ENCODE data around the gene ITGB6. TPM values are rescaled to one million over a fixed set of nuclear protein-coding genes. Genes with fewer than 3 reads are reported as not detected.
A peak's percentile ranks its signal among the peaks of the same experiment; 100 is the strongest.

The ITGB6 gene
- total RNA-seq, 4 donors from 2014 or later, result 11.1 to 17.2 (median 13.4) TPM

GRCh38 chr2:160092445-160092844, 107.6 kb downstream of the ITGB6 start:
- no peak overlapping the region for H3K27ac ChIP-seq
- no peaks in the 10 kb centered on the region for H3K27me3 ChIP-seq
- H3K36me3 ChIP-seq, result no peaks in the 10 kb centered on the region
- H3K4me1 ChIP-seq, result no peaks in the 10 kb centered on the region
- 94 to 98% methylated on average over 3 of the region's 4 CpGs for WGBS, 2 donors
- TF ChIP-seq, protein P1, sequence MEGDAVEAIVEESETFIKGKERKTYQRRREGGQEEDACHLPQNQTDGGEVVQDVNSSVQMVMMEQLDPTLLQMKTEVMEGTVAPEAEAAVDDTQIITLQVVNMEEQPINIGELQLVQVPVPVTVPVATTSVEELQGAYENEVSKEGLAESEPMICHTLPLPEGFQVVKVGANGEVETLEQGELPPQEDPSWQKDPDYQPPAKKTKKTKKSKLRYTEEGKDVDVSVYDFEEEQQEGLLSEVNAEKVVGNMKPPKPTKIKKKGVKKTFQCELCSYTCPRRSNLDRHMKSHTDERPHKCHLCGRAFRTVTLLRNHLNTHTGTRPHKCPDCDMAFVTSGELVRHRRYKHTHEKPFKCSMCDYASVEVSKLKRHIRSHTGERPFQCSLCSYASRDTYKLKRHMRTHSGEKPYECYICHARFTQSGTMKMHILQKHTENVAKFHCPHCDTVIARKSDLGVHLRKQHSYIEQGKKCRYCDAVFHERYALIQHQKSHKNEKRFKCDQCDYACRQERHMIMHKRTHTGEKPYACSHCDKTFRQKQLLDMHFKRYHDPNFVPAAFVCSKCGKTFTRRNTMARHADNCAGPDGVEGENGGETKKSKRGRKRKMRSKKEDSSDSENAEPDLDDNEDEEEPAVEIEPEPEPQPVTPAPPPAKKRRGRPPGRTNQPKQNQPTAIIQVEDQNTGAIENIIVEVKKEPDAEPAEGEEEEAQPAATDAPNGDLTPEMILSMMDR (IDR thresholded peaks at IDR 0.05), result no peak
- TF ChIP-seq POLR2A (IDR thresholded peaks at IDR 0.05), result no peak
- intact Hi-C loops (cut with DNase I), result no loop called here
- H3K9me3 ChIP-seq, result no peaks in the 10 kb centered on the region
- DNase-seq, result no peak
- H3K4me3 ChIP-seq (replicated peaks in 1 of 3), result no peak overlapping the region

DNA sequence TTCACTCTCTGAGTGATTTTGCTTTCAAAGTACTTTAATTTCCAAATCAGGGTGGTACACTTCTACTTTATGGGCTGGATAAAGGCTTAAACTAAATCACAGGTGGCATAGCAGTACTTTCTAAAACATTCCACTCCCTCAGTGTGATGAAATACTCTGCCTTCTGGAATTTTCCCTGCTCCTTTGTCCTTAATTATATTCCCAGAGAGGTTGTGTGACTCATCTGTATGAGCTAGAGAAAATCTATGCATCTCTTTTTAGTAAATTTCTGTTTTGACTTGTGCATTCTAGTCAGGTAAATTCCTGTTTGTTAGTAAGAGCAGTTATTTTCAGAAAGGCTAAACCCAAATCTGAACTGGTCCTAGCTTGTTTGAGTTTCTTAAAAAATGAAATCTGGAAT, 108.7 kb downstream of the ITGB6 start:
- H3K4me1 ChIP-seq, result no peaks in the 10 kb centered on the region
- no peaks in the 10 kb centered on the region for H3K9me3 ChIP-seq
- H3K27me3 ChIP-seq, result no peaks in the 10 kb centered on the region
- H3K27ac ChIP-seq, result no peak overlapping the region
- H3K36me3 ChIP-seq, result no peaks in the 10 kb centered on the region
- no peak for DNase-seq
- no peak for TF ChIP-seq POLR2A (IDR thresholded peaks at IDR 0.05)
- TF ChIP-seq, protein P1 (IDR thresholded peaks at IDR 0.05), result no peak
- intact Hi-C loops (cut with DNase I), result no loop called here
- H3K4me3 ChIP-seq (replicated peaks in 1 of 3), result no peak overlapping the region

- 74 to 78% methylated on average over 4 of the region's 4 CpGs for WGBS, 2 donors
- Histone ChIP-seq H3K36me3 (no peaks in the 10 kb centered on the region), H3K4me1 (no peaks in the 10 kb centered on the region), H3K9me3 (no peaks in the 10 kb centered on the region), H3K27ac (no peak overlapping the region), H3K27me3 (no peaks in the 10 kb centered on the region), H3K4me3 (replicated peaks in 1 of 3) (no peak overlapping the region)
- DNase-seq, result no peak
- intact Hi-C loops (cut with DNase I), result no loop called here
- TF ChIP-seq POLR2A (IDR thresholded peaks at IDR 0.05), result no peak
- TF ChIP-seq, protein P1 (IDR thresholded peaks at IDR 0.05), result peak in 1 of 6 experiments; percentile 10
Measured at GRCh38 chr2:160087854-160088745, 112.0 kb downstream of the ITGB6 start.

DNA sequence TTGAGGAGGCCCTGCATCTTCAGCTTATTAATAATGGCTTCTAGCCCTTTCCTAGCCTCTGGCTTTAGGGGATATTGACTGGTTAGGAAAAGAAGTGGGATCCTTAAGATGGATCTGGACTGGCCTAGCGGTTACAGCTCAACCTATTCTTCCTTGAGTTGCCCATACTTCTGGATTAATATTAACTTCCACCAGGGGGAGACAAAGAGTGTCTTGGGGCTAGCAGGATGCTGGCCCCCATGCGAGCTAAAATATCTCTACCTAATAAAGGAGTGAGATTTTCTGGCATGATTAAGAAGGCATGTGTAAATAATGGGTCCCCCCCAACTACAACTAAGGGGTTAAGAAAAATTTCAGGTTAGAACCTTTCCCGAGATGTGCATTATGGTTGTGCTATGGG, 114.4 kb downstream of the ITGB6 start:
- Histone ChIP-seq H3K27ac (no peak overlapping the region), H3K27me3 (no peaks in the 10 kb centered on the region), H3K4me3 (replicated peaks in 1 of 3) (no peak overlapping the region), H3K9me3 (no peaks in the 10 kb centered on the region), H3K4me1 (no peaks in the 10 kb centered on the region), H3K36me3 (no peaks in the 10 kb centered on the region)
- no peak for DNase-seq
- intact Hi-C loops (cut with DNase I), result no loop called here
- TF ChIP-seq, protein P1 (IDR thresholded peaks at IDR 0.05), result no peak
- TF ChIP-seq POLR2A (IDR thresholded peaks at IDR 0.05), result no peak
- 95 to 96% methylated on average over 3 of the region's 3 CpGs for WGBS, 2 donors

Measured in thyroid gland (tissue), 4 donors.